Esophagus muscularis mucosa (tissue), 4 donors: ENCODE data around the gene BACE1. TPM values are rescaled to one million over a fixed set of nuclear protein-coding genes. Genes with fewer than 3 reads are reported as not detected.

Experiments used
- DNase-seq: peaks from one replicate; pipeline ENCODE4 v3.0.0-alpha.2; 2017; ENCODE audit errors: extremely low spot score
- H3K27ac ChIP-seq, 4 donors: fragments of 200-600 bp; sonication (generic); replicated peaks in 1 of 4; 1 replicate in 3 of 4; 2 replicates in 1 of 4; pipeline ENCODE4 v1.5.1; 2016 to 2019; ENCODE audit warnings: mild to moderate bottlenecking in 1 of 4
- H3K27me3 ChIP-seq, 4 donors: fragments of 200-600 bp; sonication (generic); one replicate each; pipeline versions ENCODE4 v1.5.1 to v1.6.0; 2016 to 2019
- H3K36me3 ChIP-seq, 4 donors: fragments of 200-600 bp; sonication (generic); one replicate each; pipeline ENCODE4 v1.5.1; 2016 to 2019
- H3K4me1 ChIP-seq, 4 donors: fragments of 200-600 bp; sonication (generic); one replicate each; pipeline ENCODE4 v1.5.1; 2016 to 2019
- H3K4me3 ChIP-seq, 4 donors: fragments of 200-600 bp; sonication (generic); 1 replicate in 2 of 4; 2 replicates in 2 of 4; pipeline ENCODE4 v1.5.1; 2016 to 2019; ENCODE audit warnings: mild to moderate bottlenecking in 4 of 4, moderate library complexity in 1 of 4
- H3K9me3 ChIP-seq, 4 donors: fragments of 200-600 bp; sonication (generic); 1 replicate in 3 of 4; 2 replicates in 1 of 4; pipeline ENCODE4 v1.5.1; 2016 to 2019
- CTCF ChIP-seq, 3 experiments: fragments of 200-600 bp in 2 of 3; fragments of 450-650 bp in 1 of 3; sonication (generic) in 2 of 3; IDR thresholded peaks; one replicate each; pipeline ENCODE4 v1.5.1; 2017 to 2019; ENCODE audit warnings: antibody characterized with exemption in 3 of 3, mild to moderate bottlenecking in 2 of 3, moderate library complexity in 1 of 3
- EP300 ChIP-seq: sonication (generic); formaldehyde crosslinking; IDR thresholded peaks from one replicate; pipeline ENCODE4 v1.6.1; 2017; ENCODE audit warnings: antibody characterized with exemption
- POLR2A ChIP-seq: fragments of 450-650 bp; IDR thresholded peaks from one replicate; pipeline ENCODE4 v1.6.1; 2017; ENCODE audit warnings: antibody characterized with exemption, moderate library complexity, mild to moderate bottlenecking, low read depth
- POLR2AphosphoS5 ChIP-seq, 2 donors: sonication (generic); formaldehyde crosslinking; IDR thresholded peaks; one replicate each; pipeline ENCODE4 v1.6.1; 2017; ENCODE audit warnings: antibody characterized with exemption in 2 of 2
- WGBS: methylation state at CpG from one replicate; pipeline ENCODE4 v1.1.5; 2018; 5-methylcytosine and 5-hydroxymethylcytosine counted together
- intact Hi-C: fragments of 100-400 bp; cut with DNase I; formaldehyde crosslinking; loops from one replicate; pipeline ENCODE4 v1.15.1; 2023
- total RNA-seq, 4 donors: library from RNA; depleted of rRNA; stranded (reverse); fragments of >200 nt; gene quantifications; one replicate each; pipeline versions ENCODE4 v1.1.0 to v1.2.1, GENCODE V29; 2016

The BACE1 gene
- total RNA-seq, 4 donors from 2014 or later = 20.8 to 37.7 (median 23.9) TPM

GRCh38 chr11:117296881-117297280, 19.2 kb downstream of the BACE1 start:
- no peaks in the 10 kb centered on the region for H3K9me3 ChIP-seq
- no peak for DNase-seq
- TF ChIP-seq CTCF (IDR thresholded peaks at IDR 0.05) (no peak), EP300 (no peak), POLR2A (no peak), POLR2AphosphoS5 (IDR thresholded peaks at IDR 0.05) (no peak)
- peaks cover 0 to 46% (median 26%) of the 10 kb centered on the region in 4 donors for H3K36me3 ChIP-seq
- H3K27ac ChIP-seq = no peak overlapping the region
- intact Hi-C loops = no loop called here
- WGBS = 89% methylated on average over 6 of the region's 6 CpGs
- peaks cover 18 to 23% (median 19%) of the 10 kb centered on the region in 4 donors for H3K4me1 ChIP-seq
- H3K27me3 ChIP-seq = no peaks in the 10 kb centered on the region
- H3K4me3 ChIP-seq = no peak overlapping the region

- no peak overlapping the region for H3K27ac ChIP-seq
- DNase-seq = no peak
- intact Hi-C loops = no loop called here
- H3K27me3 ChIP-seq = no peaks in the 10 kb centered on the region
- 86% methylated on average over 9 of the region's 9 CpGs for WGBS
- H3K4me1 ChIP-seq = peaks cover 13 to 17% (median 15%) of the 10 kb centered on the region in 4 donors
- no peaks in the 10 kb centered on the region for H3K9me3 ChIP-seq
- H3K4me3 ChIP-seq = no peak overlapping the region
- H3K36me3 ChIP-seq = peaks cover 2 to 59% (median 38%) of the 10 kb centered on the region in 4 donors
- TF ChIP-seq EP300 (no peak), CTCF (IDR thresholded peaks at IDR 0.05) (no peak), POLR2AphosphoS5 (IDR thresholded peaks at IDR 0.05) (no peak), POLR2A (no peak)
These were observed 20.5 kb downstream of the BACE1 start for GRCh38 chr11:117295438-117296137.

GRCh38 chr11:117292616-117293015, 23.4 kb downstream of the BACE1 start:
- no peaks in the 10 kb centered on the region for H3K27me3 ChIP-seq
- DNase-seq = no peak
- H3K4me1 ChIP-seq = no peaks in the 10 kb centered on the region
- no peak for TF ChIP-seq POLR2A
- no peak for TF ChIP-seq POLR2AphosphoS5 (IDR thresholded peaks at IDR 0.05)
- no peak overlapping the region for H3K4me3 ChIP-seq
- peaks cover 19 to 88% (median 66%) of the 10 kb centered on the region in 4 donors for H3K36me3 ChIP-seq
- H3K9me3 ChIP-seq = no peaks in the 10 kb centered on the region
- WGBS = 93% methylated on average over 2 of the region's 2 CpGs
- no peak overlapping the region for H3K27ac ChIP-seq
- intact Hi-C loops = no loop called here

GRCh38 chr11:117290809-117291396, 25.2 kb downstream of the BACE1 start, which contains the start of gene BACE1-AS:
Gene BACE1-AS (plus strand): TSS chr11:117291346.
- H3K4me1 ChIP-seq = no peaks in the 10 kb centered on the region
- H3K27ac ChIP-seq = no peak within 1 kb of the TSS
- peaks cover 22 to 98% (median 81%) of the 10 kb centered on the region in 4 donors for H3K36me3 ChIP-seq
- WGBS = 88% methylated on average over 8 of the region's 8 CpGs
- H3K9me3 ChIP-seq = no peaks in the 10 kb centered on the region
- TF ChIP-seq CTCF (IDR thresholded peaks at IDR 0.05) = no peak
- no peak for TF ChIP-seq EP300
- intact Hi-C loops = no loop called here
- no peak for DNase-seq
- H3K4me3 ChIP-seq = no peak within 1 kb of the TSS
- H3K27me3 ChIP-seq = no peaks in the 10 kb centered on the region

GRCh38 chr11:117289795-117290194, 26.3 kb downstream of the BACE1 start:
- no peak for TF ChIP-seq POLR2A
- no peak for TF ChIP-seq EP300
- TF ChIP-seq CTCF (IDR thresholded peaks at IDR 0.05) = no peak
- no peak for TF ChIP-seq POLR2AphosphoS5 (IDR thresholded peaks at IDR 0.05)
- Histone ChIP-seq H3K27ac (no peak overlapping the region), H3K4me1 (no peaks in the 10 kb centered on the region), H3K9me3 (no peaks in the 10 kb centered on the region), H3K4me3 (no peak overlapping the region), H3K27me3 (no peaks in the 10 kb centered on the region), H3K36me3 (peaks cover 33 to 98% (median 87%) of the 10 kb centered on the region in 4 donors)
- no peak for DNase-seq
- intact Hi-C loops = no loop called here
- 100% methylated on average over 1 of the region's 1 CpG for WGBS
